ENCODE results near the gene SMAD9.

GRCh38 chr13:36919171-36919832 is 736 bp downstream of the SMAD9 start:
- TF ChIP-seq, protein P1, sequence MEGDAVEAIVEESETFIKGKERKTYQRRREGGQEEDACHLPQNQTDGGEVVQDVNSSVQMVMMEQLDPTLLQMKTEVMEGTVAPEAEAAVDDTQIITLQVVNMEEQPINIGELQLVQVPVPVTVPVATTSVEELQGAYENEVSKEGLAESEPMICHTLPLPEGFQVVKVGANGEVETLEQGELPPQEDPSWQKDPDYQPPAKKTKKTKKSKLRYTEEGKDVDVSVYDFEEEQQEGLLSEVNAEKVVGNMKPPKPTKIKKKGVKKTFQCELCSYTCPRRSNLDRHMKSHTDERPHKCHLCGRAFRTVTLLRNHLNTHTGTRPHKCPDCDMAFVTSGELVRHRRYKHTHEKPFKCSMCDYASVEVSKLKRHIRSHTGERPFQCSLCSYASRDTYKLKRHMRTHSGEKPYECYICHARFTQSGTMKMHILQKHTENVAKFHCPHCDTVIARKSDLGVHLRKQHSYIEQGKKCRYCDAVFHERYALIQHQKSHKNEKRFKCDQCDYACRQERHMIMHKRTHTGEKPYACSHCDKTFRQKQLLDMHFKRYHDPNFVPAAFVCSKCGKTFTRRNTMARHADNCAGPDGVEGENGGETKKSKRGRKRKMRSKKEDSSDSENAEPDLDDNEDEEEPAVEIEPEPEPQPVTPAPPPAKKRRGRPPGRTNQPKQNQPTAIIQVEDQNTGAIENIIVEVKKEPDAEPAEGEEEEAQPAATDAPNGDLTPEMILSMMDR (IDR thresholded peaks at IDR 0.05; ENCODE audit: low read depth, low read length) = no peak
- TF ChIP-seq EZH2phosphoT487 (IDR thresholded peaks at IDR 0.05; ENCODE audit: low read depth) = no peak

All from OCI-LY3 (cell line).